ENCODE results near the gene FXR1.

DNA sequence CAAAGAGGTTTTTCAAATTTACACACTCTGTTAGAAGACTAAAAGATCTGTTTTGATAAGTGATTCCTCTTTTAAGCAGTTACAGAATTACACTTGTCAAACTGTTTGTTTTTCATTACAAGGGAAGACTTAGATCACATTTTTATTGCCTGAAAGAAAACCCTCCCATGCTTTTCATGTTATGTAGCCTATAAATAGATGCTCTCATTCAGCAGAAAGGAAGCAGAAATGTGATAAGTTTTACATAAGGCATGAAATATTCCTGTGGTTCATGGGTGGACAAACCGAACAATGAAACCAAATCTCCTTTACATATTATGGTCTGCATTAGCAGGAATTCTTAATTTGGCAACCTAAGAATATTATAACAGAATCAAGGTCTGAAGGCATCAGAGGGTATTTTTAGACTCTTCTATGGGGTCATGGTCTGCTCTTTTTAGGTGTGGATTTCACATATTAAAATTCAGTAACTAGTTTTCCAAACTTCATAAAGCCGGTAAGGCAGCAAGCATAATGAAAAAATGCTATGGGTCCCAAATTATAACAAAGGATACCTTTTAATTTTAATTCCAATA lies 37.3 kb upstream of the FXR1 start:
- TF ChIP-seq, protein P1, sequence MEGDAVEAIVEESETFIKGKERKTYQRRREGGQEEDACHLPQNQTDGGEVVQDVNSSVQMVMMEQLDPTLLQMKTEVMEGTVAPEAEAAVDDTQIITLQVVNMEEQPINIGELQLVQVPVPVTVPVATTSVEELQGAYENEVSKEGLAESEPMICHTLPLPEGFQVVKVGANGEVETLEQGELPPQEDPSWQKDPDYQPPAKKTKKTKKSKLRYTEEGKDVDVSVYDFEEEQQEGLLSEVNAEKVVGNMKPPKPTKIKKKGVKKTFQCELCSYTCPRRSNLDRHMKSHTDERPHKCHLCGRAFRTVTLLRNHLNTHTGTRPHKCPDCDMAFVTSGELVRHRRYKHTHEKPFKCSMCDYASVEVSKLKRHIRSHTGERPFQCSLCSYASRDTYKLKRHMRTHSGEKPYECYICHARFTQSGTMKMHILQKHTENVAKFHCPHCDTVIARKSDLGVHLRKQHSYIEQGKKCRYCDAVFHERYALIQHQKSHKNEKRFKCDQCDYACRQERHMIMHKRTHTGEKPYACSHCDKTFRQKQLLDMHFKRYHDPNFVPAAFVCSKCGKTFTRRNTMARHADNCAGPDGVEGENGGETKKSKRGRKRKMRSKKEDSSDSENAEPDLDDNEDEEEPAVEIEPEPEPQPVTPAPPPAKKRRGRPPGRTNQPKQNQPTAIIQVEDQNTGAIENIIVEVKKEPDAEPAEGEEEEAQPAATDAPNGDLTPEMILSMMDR (IDR thresholded peaks at IDR 0.05 in 4 of 5, conservative IDR thresholded peaks at IDR 0.05 in 1 of 5), result no peak
- TF ChIP-seq POLR2A (IDR thresholded peaks at IDR 0.05), result no peak

Measured in gastrocnemius medialis (tissue), 4 donors.